IMR-90 (cell line): ENCODE data around the gene URAD.

Experiments used
- CTCF ChIP-seq: conservative IDR thresholded peaks from 2 replicates; pipeline ENCODE4 v1.5.1; 2012; ENCODE audit warnings: mild to moderate bottlenecking, low read depth, low read length, improper control_type of control experiment
- MAFK ChIP-seq: IDR thresholded peaks from 2 replicates; pipeline ENCODE4 v1.6.1; 2012; ENCODE audit warnings: low read depth, low read length, improper control_type of control experiment
- MAZ ChIP-seq: IDR thresholded peaks from 2 replicates; pipeline ENCODE4 v1.6.1; 2012; ENCODE audit warnings: low read depth, mild to moderate bottlenecking, low read length, improper control_type of control experiment, moderate library complexity, borderline replicate concordance
- POLR2A ChIP-seq: IDR thresholded peaks from 2 replicates; pipeline ENCODE4 v1.6.1; 2012; ENCODE audit warnings: mild to moderate bottlenecking, low read depth, low read length
- RAD21 ChIP-seq: IDR thresholded peaks from 2 replicates; pipeline ENCODE4 v1.6.1; 2012; ENCODE audit warnings: low read length, improper control_type of control experiment

GRCh38 chr13:27929868-27930267, 58.6 kb downstream of the URAD start:
- TF ChIP-seq POLR2A (no peak), CTCF (no peak), MAZ (no peak), MAFK (no peak), RAD21 (no peak)
